Upper lobe of left lung (tissue), 6 donors: ENCODE data around the gene BMPR1B. TPM values are rescaled to one million over a fixed set of nuclear protein-coding genes. Genes with fewer than 3 reads are reported as not detected.

ENCODE experiments used
- ATAC-seq, 2 donors: fragments of 200-7000 bp; cut with Tn5 transposase; one replicate each; pipeline ENCODE4 v1.9.1; 2022; ENCODE audit warnings: mild to moderate bottlenecking in 2 of 2, moderate library complexity in 2 of 2; ENCODE audit not compliant: low FRiP score in 2 of 2
- DNase-seq, 2 donors: peaks; one replicate each; pipeline ENCODE4 v3.0.0-alpha.2; 2019 to 2020
- H3K27ac ChIP-seq, 4 donors: fragments of 200-600 bp; sonication (generic); one replicate each; pipeline ENCODE4 v1.5.1; 2016 to 2019
- H3K27me3 ChIP-seq, 4 donors: fragments of 200-600 bp; sonication (generic); one replicate each; pipeline ENCODE4 v1.5.1; 2017 to 2019
- H3K36me3 ChIP-seq, 4 donors: fragments of 200-600 bp; sonication (generic); one replicate each; pipeline ENCODE4 v1.5.1; 2016 to 2019
- H3K4me1 ChIP-seq, 4 donors: fragments of 200-600 bp; sonication (generic); one replicate each; pipeline ENCODE4 v1.5.1; 2018 to 2019
- H3K4me3 ChIP-seq, 4 donors: fragments of 200-600 bp; sonication (generic); one replicate each; pipeline ENCODE4 v1.5.1; 2017 to 2019; ENCODE audit warnings: mild to moderate bottlenecking in 2 of 4, moderate library complexity in 1 of 4
- H3K9me3 ChIP-seq, 4 donors: fragments of 200-600 bp; sonication (generic); one replicate each; pipeline ENCODE4 v1.5.1; 2018 to 2019
- CTCF ChIP-seq, 6 experiments: fragments of 450-650 bp in 4 of 6; fragments of 200-600 bp in 2 of 6; sonication (generic) in 2 of 6; IDR thresholded peaks; one replicate each; pipeline ENCODE4 v1.5.1; 2016 to 2019; ENCODE audit warnings: antibody characterized with exemption in 6 of 6
- EP300 ChIP-seq, 4 donors: sonication (generic); formaldehyde crosslinking; IDR thresholded peaks; one replicate each; pipeline ENCODE4 v1.5.1; 2017; ENCODE audit warnings: antibody characterized with exemption in 4 of 4, control low read depth in 2 of 4
- POLR2A ChIP-seq, 4 donors: fragments of 450-650 bp; IDR thresholded peaks; one replicate each; pipeline ENCODE4 v1.5.1; 2016 to 2017; ENCODE audit warnings: antibody characterized with exemption in 4 of 4, mild to moderate bottlenecking in 2 of 4
- POLR2AphosphoS5 ChIP-seq, 2 donors: sonication (generic); formaldehyde crosslinking; IDR thresholded peaks; one replicate each; pipeline ENCODE4 v1.5.1; 2017; ENCODE audit warnings: antibody characterized with exemption in 2 of 2
- WGBS, 2 donors: methylation state at CpG; one replicate each; pipeline ENCODE4 v1.1.5; 2017 to 2018; 5-methylcytosine and 5-hydroxymethylcytosine counted together
- total RNA-seq, 6 donors: library from RNA; depleted of rRNA in 4 of 6; stranded (reverse); fragments of >200 nt in 4 of 6; gene quantifications; one replicate each; pipeline versions ENCODE4 v1.1.0 to v1.2.1, GENCODE V29; 2016 to 2021
- donor health status: DM: no; HTN: no; CAD: no; lungs with moderate emphysema.
- donor health status: DM: no; HTN: yes; CAD: no; lungs with severe emphysema.

Gene BMPR1B
- total RNA-seq, 6 donors from 2014 or later, result 0.78 to 7.7 (median 3.5) TPM

GRCh38 chr4:95204267-95204844, 446.6 kb downstream of the BMPR1B start:
- H3K36me3 ChIP-seq, result no peaks in the 10 kb centered on the region
- H3K4me1 ChIP-seq, result no peaks in the 10 kb centered on the region
- H3K27ac ChIP-seq, result no peak overlapping the region
- WGBS, 2 donors, result 79 to 81% methylated on average over 8 of the region's 8 CpGs
- H3K9me3 ChIP-seq, result no peaks in the 10 kb centered on the region
- ATAC-seq (peak in 1 of 2 donors; percentile 32), DNase-seq (no peak)
- no peaks in the 10 kb centered on the region for H3K27me3 ChIP-seq
- TF ChIP-seq EP300 (IDR thresholded peaks at IDR 0.05) (no peak), POLR2A (IDR thresholded peaks at IDR 0.05) (no peak), POLR2AphosphoS5 (IDR thresholded peaks at IDR 0.05) (no peak), CTCF (IDR thresholded peaks at IDR 0.05) (no peak)
- H3K4me3 ChIP-seq, result no peak overlapping the region

- H3K27me3 ChIP-seq, result no peaks in the 10 kb centered on the region
- H3K36me3 ChIP-seq, result no peaks in the 10 kb centered on the region
- WGBS, 2 donors, result 45 to 72% methylated on average over 5 of the region's 5 CpGs
- no peak overlapping the region for H3K4me3 ChIP-seq
- ATAC-seq (no peak), DNase-seq (no peak)
- H3K4me1 ChIP-seq, result no peaks in the 10 kb centered on the region
- H3K27ac ChIP-seq, result no peak overlapping the region
- no peak for TF ChIP-seq POLR2AphosphoS5 (IDR thresholded peaks at IDR 0.05)
- no peak for TF ChIP-seq EP300 (IDR thresholded peaks at IDR 0.05)
- no peak for TF ChIP-seq POLR2A (IDR thresholded peaks at IDR 0.05)
- TF ChIP-seq CTCF (IDR thresholded peaks at IDR 0.05), result no peak
- no peaks in the 10 kb centered on the region for H3K9me3 ChIP-seq
These were observed 447.1 kb downstream of the BMPR1B start for GRCh38 chr4:95204873-95205272.
